Iris pigment epithelial cell (primary cell): ENCODE measurements around the gene IFNL1.
A peak's percentile ranks its signal among the peaks of the same experiment; 100 is the strongest.
"Not testable (repeated sequence)": the region's sequence is repeated elsewhere in the genome, so short reads cannot be mapped to it uniquely, and the experiment has no call there.

Experiments
- DNase-seq: peaks from one replicate; pipeline ENCODE4 v3.0.0-alpha.2; 2011; ENCODE audit warnings: low read depth

The IFNL1 gene

GRCh38 chr19:39308531-39309304, 12.5 kb downstream of the IFNL1 start:
- no peak for DNase-seq

GRCh38 chr19:39309305-39309670, 13.1 kb downstream of the IFNL1 start:
- DNase-seq = not testable (repeated sequence)

- peak; percentile 19 for DNase-seq
Measured at GRCh38 chr19:39310558-39311311, 14.5 kb downstream of the IFNL1 start.

GRCh38 chr19:39314016-39314728, 18.0 kb downstream of the IFNL1 start:
- no peak for DNase-seq

- DNase-seq = no peak
Measured at GRCh38 chr19:39315933-39316332, 19.7 kb downstream of the IFNL1 start.

- DNase-seq = no peak
Measured at GRCh38 chr19:39316627-39317321, 20.6 kb downstream of the IFNL1 start.

GRCh38 chr19:39317476-39317875, 21.3 kb downstream of the IFNL1 start:
- DNase-seq = no peak

- no peak for DNase-seq
Measured at GRCh38 chr19:39318071-39318470, 21.9 kb downstream of the IFNL1 start.

GRCh38 chr19:39318690-39319089, 22.5 kb downstream of the IFNL1 start:
- no peak for DNase-seq

- DNase-seq = no peak
Measured at GRCh38 chr19:39319098-39319891, 23.1 kb downstream of the IFNL1 start.

- no peak for DNase-seq
Measured at GRCh38 chr19:39319892-39320248, 23.7 kb downstream of the IFNL1 start.

GRCh38 chr19:39321117-39321831, 25.1 kb downstream of the IFNL1 start:
- DNase-seq = no peak

GRCh38 chr19:39321832-39322176, 25.6 kb downstream of the IFNL1 start:
- no peak for DNase-seq

GRCh38 chr19:39324242-39324842, 28.1 kb downstream of the IFNL1 start:
- DNase-seq = no peak

GRCh38 chr19:39325778-39326665, 29.8 kb downstream of the IFNL1 start:
- DNase-seq = peak; percentile 20

GRCh38 chr19:39327363-39328045, 31.3 kb downstream of the IFNL1 start:
- no peak for DNase-seq

GRCh38 chr19:39328046-39328705, 32.0 kb downstream of the IFNL1 start:
- peak; percentile 54 for DNase-seq

GRCh38 chr19:39329948-39330347, 33.7 kb downstream of the IFNL1 start:
- no peak for DNase-seq
